ENCODE data around the gene PUS7.
"Not testable (repeated sequence)": the region's sequence is repeated elsewhere in the genome, so short reads cannot be mapped to it uniquely, and the experiment has no call there.

PUS7 gene

GRCh38 chr7:105530546-105530945, 8.5 kb upstream of the PUS7 start:
- no peak for DNase-seq (ENCODE audit: insufficient read length, low spot score)
- FAIRE-seq = no peak
- no peak for TF ChIP-seq POLR2A (IDR thresholded peaks at IDR 0.05; ENCODE audit: low read depth, low read length)
- no peak for TF ChIP-seq TAF1 (IDR thresholded peaks at IDR 0.05; ENCODE audit: low read depth, low read length)
- no peak for TF ChIP-seq POU2F2 (IDR thresholded peaks at IDR 0.05; ENCODE audit: low read depth, low read length)
- no peak for TF ChIP-seq PAX5 (IDR thresholded peaks at IDR 0.05; ENCODE audit: insufficient read depth, low read length, severe bottlenecking)
- TF ChIP-seq SPI1 (IDR thresholded peaks at IDR 0.05; ENCODE audit: low read depth, low read length) = no peak
- no peak for TF ChIP-seq POLR2AphosphoS5 (IDR thresholded peaks at IDR 0.05; ENCODE audit: low read depth, low read length)

- TF ChIP-seq POLR2A (IDR thresholded peaks at IDR 0.05; ENCODE audit: low read depth, low read length) (no peak), PAX5 (IDR thresholded peaks at IDR 0.05; ENCODE audit: insufficient read depth, low read length, severe bottlenecking) (no peak), SPI1 (IDR thresholded peaks at IDR 0.05; ENCODE audit: low read depth, low read length) (no peak), POU2F2 (IDR thresholded peaks at IDR 0.05; ENCODE audit: low read depth, low read length) (no peak), POLR2AphosphoS5 (IDR thresholded peaks at IDR 0.05; ENCODE audit: low read depth, low read length) (no peak), TAF1 (IDR thresholded peaks at IDR 0.05; ENCODE audit: low read depth, low read length) (no peak)
- DNase-seq (ENCODE audit: insufficient read length, low spot score) (no peak), FAIRE-seq (no peak)
These were observed 8.1 kb upstream of the PUS7 start for GRCh38 chr7:105530126-105530525.

- DNase-seq (ENCODE audit: insufficient read length, low spot score); FAIRE-seq: not testable (repeated sequence)
These were observed 5.7 kb upstream of the PUS7 start for GRCh38 chr7:105527737-105528136.

- TF ChIP-seq SPI1 (IDR thresholded peaks at IDR 0.05; ENCODE audit: low read depth, low read length) (peak; percentile 90), POU2F2 (IDR thresholded peaks at IDR 0.05; ENCODE audit: low read depth, low read length) (no peak)
- FAIRE-seq = no peak
- DNase-seq (ENCODE audit: insufficient read length, low spot score) = no peak
These were observed 2.8 kb upstream of the PUS7 start for GRCh38 chr7:105524840-105525239.

GRCh38 chr7:105524423-105524822, 2.4 kb upstream of the PUS7 start:
- not testable (repeated sequence) for DNase-seq (ENCODE audit: insufficient read length, low spot score); FAIRE-seq

DNA sequence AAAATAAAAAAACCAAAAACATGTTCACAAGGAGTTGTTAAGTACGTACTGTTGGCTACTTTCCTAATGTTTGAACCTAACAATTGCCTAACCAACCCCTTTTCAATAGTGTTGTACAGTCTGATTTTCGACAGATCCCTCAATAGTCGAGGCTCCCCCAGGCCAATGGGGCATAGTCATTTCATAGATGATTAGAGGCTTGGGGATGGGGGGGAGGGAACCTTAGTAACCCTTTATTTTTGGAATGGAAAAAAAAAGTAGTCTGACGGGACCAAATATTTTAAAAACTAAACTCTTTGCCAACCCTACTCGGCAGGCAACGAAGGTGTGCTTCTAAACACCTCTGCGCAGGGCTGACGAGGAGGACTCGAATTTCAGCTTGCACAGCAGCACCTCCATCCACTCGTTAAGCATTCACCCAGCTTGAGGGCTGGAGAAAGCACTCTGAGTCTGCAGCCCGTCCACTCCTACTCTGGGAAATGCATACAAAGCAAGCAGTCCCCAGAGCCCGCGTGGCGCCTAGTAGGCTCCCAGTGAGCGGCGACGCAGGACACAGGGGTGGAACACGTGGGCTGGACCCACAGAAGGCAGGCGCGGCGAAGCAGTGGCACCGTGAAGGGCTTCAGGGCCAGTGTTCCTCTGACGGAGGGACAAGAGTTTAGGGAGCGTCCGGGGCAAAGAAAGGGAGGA, 899 bp downstream of the PUS7 start:
- TF ChIP-seq POLR2A (IDR thresholded peaks at IDR 0.05; ENCODE audit: low read depth, low read length) (no peak), PAX5 (IDR thresholded peaks at IDR 0.05; ENCODE audit: insufficient read depth, low read length, severe bottlenecking) (no peak), POLR2AphosphoS5 (IDR thresholded peaks at IDR 0.05; ENCODE audit: low read depth, low read length) (no peak), POU2F2 (IDR thresholded peaks at IDR 0.05; ENCODE audit: low read depth, low read length) (no peak), SPI1 (IDR thresholded peaks at IDR 0.05; ENCODE audit: low read depth, low read length) (no peak), TAF1 (IDR thresholded peaks at IDR 0.05; ENCODE audit: low read depth, low read length) (no peak)
- peak; percentile 75 for FAIRE-seq
- peak; percentile 39 for DNase-seq (ENCODE audit: insufficient read length, low spot score)

- not testable (repeated sequence) for DNase-seq (ENCODE audit: insufficient read length, low spot score); FAIRE-seq
These were observed 1.5 kb downstream of the PUS7 start for GRCh38 chr7:105520620-105521019.

DNA sequence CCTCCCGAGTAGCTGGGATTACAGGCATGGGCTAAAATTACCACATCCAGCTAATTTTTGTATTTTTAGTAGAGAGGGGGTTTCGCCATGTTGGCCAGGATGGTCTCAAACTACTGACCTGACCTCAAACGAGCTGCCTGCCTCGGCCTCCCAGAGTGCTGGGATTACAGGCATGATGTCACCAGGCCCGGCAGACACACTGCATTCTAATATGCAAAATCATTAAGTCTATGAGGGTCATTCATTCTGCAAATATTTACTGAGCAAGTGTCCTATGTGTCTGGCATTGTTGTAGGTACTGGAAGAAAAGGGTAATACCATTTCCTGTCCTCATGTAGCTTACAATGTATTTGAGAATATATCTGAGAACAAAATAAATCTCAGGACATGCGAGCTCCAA, 2.7 kb downstream of the PUS7 start:
- TF ChIP-seq SPI1 (IDR thresholded peaks at IDR 0.05; ENCODE audit: low read depth, low read length) (no peak), TAF1 (IDR thresholded peaks at IDR 0.05; ENCODE audit: low read depth, low read length) (no peak), POU2F2 (IDR thresholded peaks at IDR 0.05; ENCODE audit: low read depth, low read length) (no peak), POLR2A (IDR thresholded peaks at IDR 0.05; ENCODE audit: low read depth, low read length) (no peak), PAX5 (IDR thresholded peaks at IDR 0.05; ENCODE audit: insufficient read depth, low read length, severe bottlenecking) (no peak), POLR2AphosphoS5 (IDR thresholded peaks at IDR 0.05; ENCODE audit: low read depth, low read length) (no peak)
- DNase-seq (ENCODE audit: insufficient read length, low spot score) (no peak), FAIRE-seq (no peak)

- not testable (repeated sequence) for DNase-seq (ENCODE audit: insufficient read length, low spot score); FAIRE-seq
These were observed 6.5 kb downstream of the PUS7 start for GRCh38 chr7:105515610-105516009.

GRCh38 chr7:105512926-105513526, 9.0 kb downstream of the PUS7 start:
- DNase-seq (ENCODE audit: insufficient read length, low spot score) = no peak
- no peak for TF ChIP-seq SPI1 (IDR thresholded peaks at IDR 0.05; ENCODE audit: low read depth, low read length)
- no peak for TF ChIP-seq PAX5 (IDR thresholded peaks at IDR 0.05; ENCODE audit: insufficient read depth, low read length, severe bottlenecking)
- no peak for TF ChIP-seq POLR2A (IDR thresholded peaks at IDR 0.05; ENCODE audit: low read depth, low read length)
- no peak for TF ChIP-seq TAF1 (IDR thresholded peaks at IDR 0.05; ENCODE audit: low read depth, low read length)
- TF ChIP-seq POLR2AphosphoS5 (IDR thresholded peaks at IDR 0.05; ENCODE audit: low read depth, low read length) = no peak
- TF ChIP-seq POU2F2 (IDR thresholded peaks at IDR 0.05; ENCODE audit: low read depth, low read length) = no peak
- peak; percentile 47 for FAIRE-seq

- no peak for FAIRE-seq
- DNase-seq (ENCODE audit: insufficient read length, low spot score) = no peak
- TF ChIP-seq PAX5 (IDR thresholded peaks at IDR 0.05; ENCODE audit: insufficient read depth, low read length, severe bottlenecking) = no peak
- TF ChIP-seq POLR2AphosphoS5 (IDR thresholded peaks at IDR 0.05; ENCODE audit: low read depth, low read length) = no peak
- TF ChIP-seq TAF1 (IDR thresholded peaks at IDR 0.05; ENCODE audit: low read depth, low read length) = no peak
- TF ChIP-seq SPI1 (IDR thresholded peaks at IDR 0.05; ENCODE audit: low read depth, low read length) = no peak
- no peak for TF ChIP-seq POU2F2 (IDR thresholded peaks at IDR 0.05; ENCODE audit: low read depth, low read length)
- TF ChIP-seq POLR2A (IDR thresholded peaks at IDR 0.05; ENCODE audit: low read depth, low read length) = no peak
These were observed 9.7 kb downstream of the PUS7 start for GRCh38 chr7:105512415-105512814.

All from GM12891 (cell line).